Raji (cell line): ENCODE results near the gene NUTM2F.
"Not testable (repeated sequence)": the region's sequence is repeated elsewhere in the genome, so short reads cannot be mapped to it uniquely, and the experiment has no call there.

Source experiments
- POLR2A ChIP-seq: IDR thresholded peaks from 2 replicates; pipeline ENCODE4 v1.6.1; 2011; ENCODE audit warnings: low read depth, low read length, control low read depth; ENCODE audit not compliant: insufficient read depth

The NUTM2F gene

DNA sequence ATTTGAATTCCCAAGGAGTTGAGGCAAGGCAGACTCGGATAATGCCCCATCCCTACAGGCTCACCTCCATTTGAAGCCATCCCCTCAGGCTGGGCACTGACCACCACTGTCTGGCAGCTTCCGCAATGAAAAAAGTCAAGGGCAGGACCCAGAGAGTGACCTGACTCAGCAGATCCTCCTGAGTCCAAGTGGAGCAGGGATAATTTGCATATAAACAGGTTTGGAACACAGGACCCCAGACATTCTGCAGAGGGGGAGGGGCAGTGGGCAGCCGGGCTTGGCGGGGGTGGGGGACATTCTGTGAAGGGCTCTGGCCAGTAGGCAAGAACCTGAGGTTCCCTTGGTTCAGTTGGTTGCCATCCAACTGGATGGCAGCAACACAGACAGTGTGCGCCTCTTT is at the start of gene NUTM2F:
NUTM2F (minus strand) TSS at position 101 of the 400 bp plus-strand sequence; CDS start at position 80, 21 bp downstream.
- not testable (repeated sequence) for TF ChIP-seq POLR2A

GRCh38 chr9:94374176-94375056 is 46.0 kb upstream of the NUTM2F start:
- peak; percentile 68 for TF ChIP-seq POLR2A

DNA sequence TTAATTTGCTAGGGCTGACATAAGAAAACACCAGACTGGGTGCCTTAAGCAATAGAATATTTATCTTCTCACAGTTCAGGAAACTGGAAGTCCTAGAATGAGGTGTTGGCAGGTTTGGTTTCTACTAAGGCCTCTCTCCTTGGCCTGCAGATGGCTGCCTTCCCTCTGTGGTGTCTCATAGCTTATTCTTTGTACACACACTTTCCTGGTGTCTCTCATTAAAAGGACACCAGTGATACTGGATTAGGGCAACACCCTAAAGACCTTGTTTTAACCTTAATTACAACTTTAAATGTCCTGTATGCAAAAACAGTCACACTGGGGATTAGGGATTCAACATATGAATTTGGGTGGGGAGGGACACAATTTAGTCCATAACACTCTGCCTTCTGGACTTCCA is 25.1 kb downstream of the NUTM2F start:
- no peak for TF ChIP-seq POLR2A

GRCh38 chr9:94302426-94302825 is 26.0 kb downstream of the NUTM2F start:
- TF ChIP-seq POLR2A = no peak

DNA sequence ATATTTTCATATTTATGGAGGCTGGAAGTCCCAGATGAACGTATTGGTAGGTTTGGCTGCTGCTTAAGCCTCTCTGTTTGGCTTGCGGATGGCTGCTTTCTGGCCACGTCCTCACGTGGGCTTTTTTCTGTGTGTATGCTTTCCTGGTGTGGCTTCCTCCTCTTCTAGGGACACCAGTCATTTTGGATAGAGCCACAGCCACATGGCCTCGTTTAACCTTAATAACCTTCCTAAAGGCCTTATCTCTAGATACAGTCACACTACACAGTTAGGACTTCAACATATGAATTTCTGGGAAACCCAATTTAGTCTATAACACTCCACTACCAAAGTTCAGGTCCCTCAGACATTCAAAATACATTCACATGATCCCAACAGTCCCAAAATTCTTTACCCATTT is 26.9 kb downstream of the NUTM2F start:
- TF ChIP-seq POLR2A = no peak

DNA sequence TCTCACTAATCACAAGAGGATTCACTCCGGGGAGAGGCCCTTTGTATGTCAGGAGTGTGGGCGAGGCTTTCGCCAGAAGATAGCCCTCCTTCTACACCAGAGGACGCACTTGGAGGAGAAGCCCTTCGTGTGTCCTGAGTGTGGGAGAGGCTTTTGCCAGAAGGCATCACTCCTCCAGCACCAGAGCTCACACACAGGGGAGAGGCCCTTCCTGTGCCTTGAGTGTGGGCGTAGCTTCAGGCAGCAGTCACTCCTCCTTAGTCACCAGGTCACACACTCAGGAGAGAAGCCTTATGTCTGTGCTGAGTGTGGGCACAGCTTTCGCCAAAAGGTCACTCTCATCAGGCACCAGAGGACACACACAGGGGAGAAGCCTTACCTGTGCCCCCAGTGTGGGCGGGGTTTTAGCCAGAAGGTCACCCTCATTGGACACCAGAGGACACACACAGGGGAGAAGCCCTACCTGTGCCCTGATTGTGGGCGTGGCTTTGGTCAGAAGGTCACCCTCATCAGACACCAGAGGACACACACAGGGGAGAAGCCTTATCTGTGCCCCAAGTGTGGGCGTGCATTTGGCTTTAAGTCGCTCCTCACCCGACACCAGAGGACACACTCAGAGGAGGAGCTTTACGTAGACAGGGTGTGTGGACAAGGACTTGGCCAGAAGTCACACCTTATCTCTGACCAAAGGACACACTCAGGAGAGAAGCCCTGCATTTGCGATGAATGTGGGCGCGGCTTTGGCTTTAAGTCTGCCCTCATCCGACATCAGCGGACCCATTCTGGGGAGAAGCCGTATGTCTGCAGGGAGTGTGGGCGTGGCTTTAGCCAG is 27.8 kb downstream of the NUTM2F start:
- TF ChIP-seq POLR2A = no peak

GRCh38 chr9:94298949-94299599 is 29.4 kb downstream of the NUTM2F start:
- no peak for TF ChIP-seq POLR2A

DNA sequence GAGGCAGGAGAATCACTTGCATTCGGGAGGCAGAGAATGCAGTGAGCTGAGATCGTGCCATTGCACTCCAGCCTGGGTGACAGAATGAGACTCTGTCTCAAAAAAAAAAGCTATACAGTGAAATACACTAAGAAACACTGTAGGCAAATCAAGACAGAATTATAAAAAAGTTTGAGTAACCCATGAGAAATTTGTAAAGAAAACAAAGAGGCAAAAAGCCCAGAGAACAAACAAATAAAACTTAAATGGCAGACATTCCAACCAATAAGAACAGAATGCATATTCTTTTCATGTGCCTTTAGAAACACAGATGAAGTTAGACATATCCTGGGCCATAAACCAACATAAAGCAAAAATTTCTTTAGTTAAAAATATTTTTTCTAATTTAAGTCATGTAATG is 38.8 kb downstream of the NUTM2F start:
- no peak for TF ChIP-seq POLR2A

- TF ChIP-seq POLR2A = no peak
These were observed 40.4 kb downstream of the NUTM2F start for GRCh38 chr9:94287877-94288513.

GRCh38 chr9:94286116-94286515 is 42.3 kb downstream of the NUTM2F start:
- no peak for TF ChIP-seq POLR2A

- TF ChIP-seq POLR2A = no peak
These were observed 47.3 kb downstream of the NUTM2F start for GRCh38 chr9:94281101-94281500.

DNA sequence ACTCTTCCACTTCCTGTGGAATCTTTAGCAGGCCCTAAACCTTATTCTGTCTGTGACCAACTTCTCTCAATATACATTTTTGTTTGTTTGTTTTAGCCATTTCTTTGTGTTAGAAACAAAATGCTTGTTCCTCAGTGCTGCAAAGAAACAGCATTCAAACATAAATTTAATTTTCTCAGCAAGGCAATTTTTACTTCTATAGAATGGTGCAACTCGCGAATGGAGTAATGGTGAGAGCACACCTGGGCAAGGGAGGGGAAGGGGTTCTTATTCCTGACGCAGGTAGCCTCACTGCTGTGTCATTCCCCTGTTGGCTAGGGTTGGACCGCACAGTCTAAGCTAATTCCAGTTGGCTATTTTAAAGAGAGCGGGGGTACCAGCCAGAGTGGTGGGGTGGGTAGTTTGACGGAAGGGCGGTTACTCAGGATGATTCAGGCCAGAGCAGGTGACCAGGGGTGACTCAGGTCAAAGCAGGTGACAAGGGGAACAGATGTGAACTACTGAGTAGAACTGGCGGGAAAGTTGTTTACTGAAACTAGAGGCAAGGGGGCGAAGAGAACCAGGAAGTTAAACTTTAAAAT is 47.9 kb downstream of the NUTM2F start:
- no peak for TF ChIP-seq POLR2A

DNA sequence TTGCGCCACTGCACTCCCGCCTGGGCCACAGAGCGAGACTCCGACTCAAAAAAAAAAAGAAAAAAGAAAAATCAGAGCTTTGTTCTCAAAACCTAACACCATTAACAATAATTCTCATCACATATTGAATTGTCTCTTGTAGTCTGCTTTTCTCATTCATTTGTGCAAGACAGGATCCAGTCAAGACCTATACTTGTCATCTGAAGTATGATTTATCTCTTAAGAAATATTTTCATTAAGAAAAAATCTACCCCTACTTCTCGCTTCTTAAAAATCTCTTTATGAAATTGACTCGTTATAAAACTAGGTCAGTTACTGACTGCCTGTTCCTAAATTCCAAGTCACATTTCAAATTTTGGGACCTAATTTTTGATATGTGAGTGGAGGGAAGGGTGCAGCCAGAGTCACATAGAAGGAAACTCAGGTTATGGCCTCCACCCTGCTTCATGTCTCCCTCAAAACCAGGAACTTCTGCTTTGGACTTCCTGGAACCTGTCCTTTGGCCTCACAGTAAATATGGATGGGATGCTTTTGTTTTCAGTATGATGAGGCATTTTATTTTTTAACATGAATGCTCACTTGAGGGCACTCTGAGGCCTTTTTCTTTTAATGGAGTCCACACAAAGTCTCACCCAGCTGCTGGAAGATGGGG is 50.4 kb downstream of the NUTM2F start:
- TF ChIP-seq POLR2A = no peak

DNA sequence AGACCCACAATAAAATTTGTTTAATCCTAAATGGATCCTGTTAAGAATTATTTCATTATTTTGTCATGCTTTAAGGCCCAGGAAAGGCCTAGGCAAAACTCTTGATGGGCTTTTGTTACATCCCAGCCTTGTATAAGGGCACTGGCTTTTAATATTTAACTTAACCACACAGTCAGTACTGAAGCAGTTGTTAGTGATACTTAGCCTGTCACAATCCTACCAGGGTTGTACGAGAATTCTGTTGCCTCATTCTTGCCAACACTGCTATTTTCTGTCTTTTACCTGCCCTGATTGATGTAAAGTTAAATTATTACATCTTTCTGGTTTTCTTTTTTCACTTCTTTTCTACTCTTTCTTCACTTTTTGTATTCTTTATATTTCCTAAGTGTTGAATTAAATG is 58.4 kb downstream of the NUTM2F start:
- no peak for TF ChIP-seq POLR2A

DNA sequence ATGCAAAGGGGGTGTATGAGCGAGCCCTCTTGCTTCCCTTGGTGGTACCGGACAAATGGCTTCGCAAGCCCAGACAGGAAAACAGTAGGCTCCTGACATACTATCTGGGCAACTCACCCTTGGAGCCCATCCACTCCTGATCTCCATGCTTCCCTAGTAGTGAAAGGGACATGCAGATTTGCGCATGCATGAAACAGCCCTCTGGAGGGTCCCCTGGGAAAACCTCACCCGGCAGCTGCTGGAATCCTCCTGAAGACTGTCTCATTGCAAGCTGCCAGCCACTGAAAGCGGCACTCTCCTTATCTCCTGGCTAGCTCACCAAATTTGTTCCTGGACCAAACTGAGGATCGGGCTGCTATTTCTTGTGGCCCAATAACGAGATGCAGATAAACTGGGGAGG is 59.2 kb downstream of the NUTM2F start:
- no peak for TF ChIP-seq POLR2A
